ENCODE results near the gene PALD1. TPM values are rescaled to one million over a fixed set of nuclear protein-coding genes. Genes with fewer than 3 reads are reported as not detected.
A peak's percentile ranks its signal among the peaks of the same experiment; 100 is the strongest.

PALD1 gene
- total and polyA plus RNA-seq, 2 of the 13 experiments (the other 11 are each of a cell fraction or from before 2014, with no cell fraction given): 0.07 to 0.09 TPM

GRCh38 chr10:70461397-70462348 is 16.9 kb upstream of the PALD1 start (continued):
- TF ChIP-seq PRDM10 (CRISPR knock-in tag; IDR thresholded peaks at IDR 0.05; ENCODE audit: low read depth) (no peak), ETS1 (CRISPR knock-in tag; IDR thresholded peaks at IDR 0.05) (no peak), ZSCAN29 (CRISPR knock-in tag; conservative IDR thresholded peaks at IDR 0.05) (no peak), FOSL2 (CRISPR knock-in tag; IDR thresholded peaks at IDR 0.05) (0 out of 2 replicates have a peak, but pooled peaks have one; percentile 13), ZNF687 (CRISPR knock-in tag; IDR thresholded peaks at IDR 0.05) (no peak), NFAT5 (CRISPR knock-in tag; IDR thresholded peaks at IDR 0.05) (no peak), ZSCAN21 (CRISPR knock-in tag; IDR thresholded peaks at IDR 0.05; ENCODE audit: borderline replicate concordance) (no peak), ZNF550 (CRISPR knock-in tag; IDR thresholded peaks at IDR 0.05; ENCODE audit: borderline replicate concordance) (no peak), SNRNP70 (IDR thresholded peaks at IDR 0.05; ENCODE audit: low read depth, low read length) (no peak), SNAPC5 (CRISPR knock-in tag; IDR thresholded peaks at IDR 0.05; ENCODE audit: borderline replicate concordance) (no peak), BHLHE40 (IDR thresholded peaks at IDR 0.05; ENCODE audit: low read length) (0 out of 2 replicates have a peak, but pooled peaks have one; percentile 29), ZC3H13 (CRISPR knock-in tag; IDR thresholded peaks at IDR 0.05) (no peak), TCF7 (IDR thresholded peaks at IDR 0.05; ENCODE audit: low read depth) (no peak)

Data from HepG2 (cell line).